ENCODE measurements around the gene SH3GL3.

Gene SH3GL3

DNA sequence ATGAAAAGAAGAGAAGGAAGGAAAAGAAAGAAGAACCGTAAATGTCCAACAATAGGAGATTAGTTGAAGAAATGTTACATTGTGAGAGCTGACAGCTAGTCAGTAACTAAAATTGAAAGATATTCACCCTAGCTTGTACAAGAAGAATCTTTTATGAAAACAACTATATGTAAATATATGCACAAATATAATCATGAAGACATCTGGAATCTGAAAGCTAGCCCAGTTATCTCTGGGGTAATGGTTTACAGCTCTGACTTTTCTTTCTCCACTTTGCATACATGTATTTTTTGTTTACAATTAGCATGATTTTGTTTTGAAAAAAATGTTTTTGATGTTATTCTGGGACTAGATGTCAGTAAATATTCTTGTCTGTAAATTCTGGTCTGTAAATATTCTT lies 169.7 kb downstream of the SH3GL3 start:
- DNase-seq (ENCODE audit: low read depth, low spot score) = no peak
- CTCF ChIA-PET = no interaction called here
- no peak overlapping the region for H3K4me3 ChIP-seq (ENCODE audit: low read depth, low read length)
- TF ChIP-seq, protein P1, sequence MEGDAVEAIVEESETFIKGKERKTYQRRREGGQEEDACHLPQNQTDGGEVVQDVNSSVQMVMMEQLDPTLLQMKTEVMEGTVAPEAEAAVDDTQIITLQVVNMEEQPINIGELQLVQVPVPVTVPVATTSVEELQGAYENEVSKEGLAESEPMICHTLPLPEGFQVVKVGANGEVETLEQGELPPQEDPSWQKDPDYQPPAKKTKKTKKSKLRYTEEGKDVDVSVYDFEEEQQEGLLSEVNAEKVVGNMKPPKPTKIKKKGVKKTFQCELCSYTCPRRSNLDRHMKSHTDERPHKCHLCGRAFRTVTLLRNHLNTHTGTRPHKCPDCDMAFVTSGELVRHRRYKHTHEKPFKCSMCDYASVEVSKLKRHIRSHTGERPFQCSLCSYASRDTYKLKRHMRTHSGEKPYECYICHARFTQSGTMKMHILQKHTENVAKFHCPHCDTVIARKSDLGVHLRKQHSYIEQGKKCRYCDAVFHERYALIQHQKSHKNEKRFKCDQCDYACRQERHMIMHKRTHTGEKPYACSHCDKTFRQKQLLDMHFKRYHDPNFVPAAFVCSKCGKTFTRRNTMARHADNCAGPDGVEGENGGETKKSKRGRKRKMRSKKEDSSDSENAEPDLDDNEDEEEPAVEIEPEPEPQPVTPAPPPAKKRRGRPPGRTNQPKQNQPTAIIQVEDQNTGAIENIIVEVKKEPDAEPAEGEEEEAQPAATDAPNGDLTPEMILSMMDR (IDR thresholded peaks at IDR 0.05; ENCODE audit: insufficient read depth, low read length, missing control alignments) = no peak
- POLR2A ChIA-PET = no interaction called here

DNA sequence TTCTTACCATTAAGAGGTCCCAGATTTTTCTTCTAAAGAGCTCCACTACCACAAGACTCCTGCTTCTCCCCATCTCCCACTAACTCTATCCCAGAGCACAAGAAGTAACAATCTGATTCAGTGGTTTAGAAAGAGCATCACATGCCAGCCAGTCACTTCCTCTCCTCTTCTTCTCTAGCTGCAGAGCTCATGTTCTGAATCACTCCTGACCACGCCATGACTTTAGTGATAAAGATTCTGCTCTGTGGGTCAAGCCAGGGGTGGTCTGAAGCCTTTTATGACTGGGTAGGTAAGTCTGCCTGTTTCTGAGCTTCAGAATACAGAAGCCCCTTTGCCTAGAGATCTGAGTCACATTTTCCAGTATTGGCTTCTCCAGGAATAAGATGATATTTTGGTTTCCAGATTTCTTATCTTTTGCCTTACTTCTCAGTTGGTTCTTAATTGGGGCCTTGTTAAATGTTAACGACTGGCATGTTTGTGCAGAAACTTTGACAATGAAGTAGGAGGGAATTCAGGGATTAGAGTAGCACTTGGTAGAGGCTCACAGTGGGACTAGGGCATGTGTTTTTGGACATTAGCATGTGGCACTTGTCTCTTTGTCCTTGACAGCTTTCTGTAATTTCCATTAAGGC lies 179.1 kb downstream of the SH3GL3 start:
- no peak for DNase-seq (ENCODE audit: low read depth, low spot score)
- no peak overlapping the region for H3K4me3 ChIP-seq (ENCODE audit: low read depth, low read length)
- POLR2A ChIA-PET = no interaction called here
- CTCF ChIA-PET = no interaction called here
- TF ChIP-seq, protein P1 (IDR thresholded peaks at IDR 0.05; ENCODE audit: insufficient read depth, low read length, missing control alignments) = no peak

DNA sequence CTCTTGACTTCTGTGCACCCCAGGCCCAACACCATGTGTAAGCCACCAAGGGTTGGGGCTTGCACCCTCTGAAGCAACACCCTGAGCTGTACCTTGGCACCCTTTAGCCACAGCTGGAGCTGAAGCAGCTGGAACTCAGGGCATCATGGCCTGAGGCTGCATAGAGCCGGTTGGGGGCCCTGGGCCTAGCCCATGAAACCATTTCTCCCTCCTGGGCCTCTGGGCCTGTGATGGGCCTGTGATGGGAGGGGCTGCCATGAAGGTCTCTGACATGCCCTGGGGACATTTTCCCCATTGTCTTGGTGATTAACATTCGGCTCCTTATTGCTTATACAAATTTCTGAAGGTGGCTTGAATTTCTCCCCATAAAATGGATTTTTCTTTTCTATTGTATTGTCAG lies 184.4 kb downstream of the SH3GL3 start:
- CTCF ChIA-PET = no interaction called here

DNA sequence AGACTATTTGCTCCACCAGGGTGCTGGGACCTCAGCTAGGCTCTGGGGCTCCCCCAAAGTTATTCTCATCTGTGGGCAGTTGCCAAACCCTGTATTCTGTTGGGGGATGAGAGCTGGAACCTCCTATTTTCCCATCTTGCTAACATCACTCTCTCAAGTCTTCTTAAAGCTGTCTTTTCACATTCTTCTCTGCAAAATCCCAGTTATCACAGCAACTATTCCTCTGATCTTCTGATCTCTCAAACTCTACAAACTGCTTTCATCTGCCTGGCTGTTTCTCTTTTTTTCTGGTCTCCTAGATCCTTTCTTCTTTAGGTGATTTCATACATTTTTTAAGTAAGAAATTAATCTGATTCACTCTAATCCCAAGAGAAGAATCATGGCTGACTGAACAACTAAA lies 196.1 kb downstream of the SH3GL3 start:
- DNase-seq (ENCODE audit: low read depth, low spot score) = no peak
- no peak overlapping the region for H3K4me3 ChIP-seq (ENCODE audit: low read depth, low read length)
- TF ChIP-seq, protein P1 (IDR thresholded peaks at IDR 0.05; ENCODE audit: insufficient read depth, low read length, missing control alignments) = no peak
- CTCF ChIA-PET = no interaction called here
- POLR2A ChIA-PET = no interaction called here

More for the DNA sequence above, 184.4 kb downstream of the SH3GL3 start:
- no peak for DNase-seq (ENCODE audit: low read depth, low spot score)
- POLR2A ChIA-PET = no interaction called here
- TF ChIP-seq, protein P1 (IDR thresholded peaks at IDR 0.05; ENCODE audit: insufficient read depth, low read length, missing control alignments) = no peak
- H3K4me3 ChIP-seq (ENCODE audit: low read depth, low read length) = no peak overlapping the region

DNA sequence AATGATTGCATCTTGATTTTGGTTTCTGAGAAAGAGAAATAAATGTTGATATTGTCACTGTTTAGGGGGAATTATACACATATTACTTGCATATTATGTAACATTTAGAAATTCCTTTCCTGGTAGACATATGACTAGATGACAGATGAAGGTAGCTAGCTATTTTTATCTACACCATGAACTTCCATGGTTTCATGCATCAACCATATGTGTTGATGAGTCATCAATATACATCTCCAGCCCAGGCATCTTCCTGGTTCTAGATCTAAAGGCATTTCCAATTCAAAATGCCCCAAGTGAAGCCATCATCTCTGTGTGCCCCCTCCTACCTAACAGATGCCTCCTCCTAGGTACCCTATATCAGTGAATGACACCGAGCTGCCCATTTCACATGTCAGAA lies 197.3 kb downstream of the SH3GL3 start:
- TF ChIP-seq, protein P1 (IDR thresholded peaks at IDR 0.05; ENCODE audit: insufficient read depth, low read length, missing control alignments) = no peak
- ChIA-PET CTCF (no interaction called here), POLR2A (no interaction called here)
- no peak for DNase-seq (ENCODE audit: low read depth, low spot score)
- H3K4me3 ChIP-seq (ENCODE audit: low read depth, low read length) = no peak overlapping the region

DNA sequence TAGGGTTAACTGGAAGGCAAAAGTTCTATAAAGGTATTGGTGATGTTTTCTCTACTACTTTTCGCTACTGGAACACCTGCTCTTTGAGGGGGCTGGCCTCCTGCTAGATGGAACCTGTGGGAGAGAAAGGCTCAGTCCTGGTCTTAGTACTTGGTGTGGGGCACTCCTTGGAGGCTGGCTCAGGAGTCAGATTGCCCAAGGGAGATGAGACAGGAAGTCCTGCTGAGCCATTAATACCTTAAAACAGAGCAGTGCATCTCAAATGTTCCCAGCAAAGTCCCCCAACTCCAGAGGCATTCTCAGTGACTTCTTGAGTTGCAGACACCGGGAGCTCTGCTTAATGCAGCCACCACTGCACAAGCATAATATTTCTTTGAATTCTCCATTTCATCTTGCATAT lies 203.7 kb downstream of the SH3GL3 start:
- POLR2A ChIA-PET = no interaction called here
- DNase-seq (ENCODE audit: low read depth, low spot score) = no peak
- no peak overlapping the region for H3K4me3 ChIP-seq (ENCODE audit: low read depth, low read length)
- TF ChIP-seq, protein P1 (IDR thresholded peaks at IDR 0.05; ENCODE audit: insufficient read depth, low read length, missing control alignments) = no peak
- CTCF ChIA-PET = no interaction called here
